ENCODE measurements around the gene TEX22.
A peak's percentile ranks its signal among the peaks of the same experiment; 100 is the strongest.

TEX22 gene

DNA sequence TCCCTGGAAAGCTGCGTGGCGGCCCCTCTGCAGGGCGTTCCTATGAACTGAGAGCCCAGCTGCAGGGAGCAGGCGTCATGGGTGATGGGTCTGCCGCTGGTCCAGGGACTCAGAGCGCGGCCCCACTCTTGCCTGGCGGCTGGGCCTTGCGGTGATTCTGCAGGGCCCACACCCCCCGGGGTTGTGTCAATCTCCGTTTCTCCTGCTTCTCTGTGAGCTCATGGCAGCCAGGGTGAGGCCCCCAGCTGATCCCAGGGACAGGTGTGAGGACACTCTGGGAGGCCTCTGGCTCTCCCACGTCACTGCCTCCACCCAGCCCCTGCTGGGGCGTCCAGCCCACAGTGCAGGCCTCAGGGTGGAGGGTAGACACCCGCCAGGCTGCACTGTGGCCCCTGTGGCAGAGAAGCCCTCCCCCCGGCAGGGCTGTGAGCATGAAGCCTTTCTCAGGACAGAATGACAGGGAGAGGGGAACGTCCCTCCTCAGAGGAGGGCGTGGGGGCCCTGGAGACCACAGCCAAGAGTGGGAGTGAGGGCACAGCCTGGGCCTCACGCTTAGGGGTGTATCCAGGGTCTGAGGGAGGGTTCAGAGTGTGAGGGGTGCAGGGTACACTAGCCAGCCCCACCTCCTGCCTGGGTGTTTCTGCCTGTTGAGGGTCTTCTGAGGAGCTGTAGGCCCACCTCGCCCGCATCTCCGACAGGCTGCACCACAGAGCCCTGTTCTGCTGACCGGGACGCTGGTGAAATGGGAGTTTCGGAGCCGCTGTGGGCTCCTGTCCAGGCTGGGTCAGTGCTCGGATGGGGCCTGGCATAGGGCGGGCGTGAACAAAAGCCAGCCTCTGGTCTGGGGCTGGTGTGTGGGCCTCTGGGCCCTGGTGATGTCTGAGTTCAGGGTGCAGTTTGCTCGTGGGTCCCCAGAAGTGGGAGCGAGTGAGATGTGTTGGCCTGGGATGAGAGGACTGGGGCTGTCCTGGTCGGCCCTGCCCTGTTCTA, 49.6 kb downstream of the TEX22 start:
- ChIA-PET POLR2A (no interaction called here), CTCF (interaction anchor here (1.0 to 1.4 kb wide), 6 partner anchors 9 to 147 kb away, joined by 3 to 6 read pairs (median 4); partner anchors contain the start of gene BRF1)
- DNase-seq (ENCODE audit: extremely low spot score): no peak
- TF ChIP-seq LEF1 (IDR thresholded peaks at IDR 0.05; ENCODE audit: borderline replicate concordance) (no peak), ZNF384 (IDR thresholded peaks at IDR 0.05) (no peak), HDGF (IDR thresholded peaks at IDR 0.05; ENCODE audit: borderline replicate concordance) (no peak), SP1 (IDR thresholded peaks at IDR 0.05) (no peak), CTBP1 (IDR thresholded peaks at IDR 0.05; ENCODE audit: borderline replicate concordance) (no peak), SUZ12 (IDR thresholded peaks at IDR 0.05) (no peak)

DNA sequence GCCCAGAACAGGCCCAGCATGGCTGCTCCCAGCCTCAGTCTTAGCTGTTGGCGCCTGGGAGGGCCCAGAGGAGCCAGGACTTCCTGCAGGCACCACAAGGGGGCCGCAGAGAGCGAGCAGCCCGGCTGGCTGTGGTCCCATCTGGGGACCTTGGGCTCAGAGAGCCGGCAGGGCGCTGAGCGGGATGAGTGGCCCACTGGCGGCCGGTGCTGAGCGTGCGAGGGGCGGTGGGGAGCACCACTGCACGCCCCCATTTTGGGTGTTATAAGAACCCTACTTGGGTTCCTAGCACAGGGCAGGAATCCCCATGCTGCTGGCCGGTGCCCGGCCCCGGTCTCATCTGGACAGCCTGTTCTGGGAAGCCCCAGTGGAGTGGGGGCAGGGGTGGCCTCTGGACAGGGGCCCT, 50.4 kb downstream of the TEX22 start:
- peak; percentile 84 for DNase-seq (ENCODE audit: extremely low spot score)
- POLR2A ChIA-PET: no interaction called here
- TF ChIP-seq TARDBP (IDR thresholded peaks at IDR 0.05) (no peak), L3MBTL2 (conservative IDR thresholded peaks at IDR 0.05) (no peak), ARNT (IDR thresholded peaks at IDR 0.05) (no peak), FOXK2 (IDR thresholded peaks at IDR 0.05) (no peak), ELF4 (IDR thresholded peaks at IDR 0.05) (no peak), SUZ12 (IDR thresholded peaks at IDR 0.05) (no peak), SP1 (IDR thresholded peaks at IDR 0.05) (no peak), FOXM1 (IDR thresholded peaks at IDR 0.05; ENCODE audit: borderline replicate concordance) (no peak), FOXA1 (IDR thresholded peaks at IDR 0.05) (no peak), BHLHE40 (IDR thresholded peaks at IDR 0.05; ENCODE audit: borderline replicate concordance) (no peak), HDGF (IDR thresholded peaks at IDR 0.05; ENCODE audit: borderline replicate concordance) (no peak), ZNF384 (IDR thresholded peaks at IDR 0.05) (no peak), LEF1 (IDR thresholded peaks at IDR 0.05; ENCODE audit: borderline replicate concordance) (no peak), CTBP1 (IDR thresholded peaks at IDR 0.05; ENCODE audit: borderline replicate concordance) (no peak), NFRKB (IDR thresholded peaks at IDR 0.05) (no peak)
- TF ChIP-seq, protein P1, sequence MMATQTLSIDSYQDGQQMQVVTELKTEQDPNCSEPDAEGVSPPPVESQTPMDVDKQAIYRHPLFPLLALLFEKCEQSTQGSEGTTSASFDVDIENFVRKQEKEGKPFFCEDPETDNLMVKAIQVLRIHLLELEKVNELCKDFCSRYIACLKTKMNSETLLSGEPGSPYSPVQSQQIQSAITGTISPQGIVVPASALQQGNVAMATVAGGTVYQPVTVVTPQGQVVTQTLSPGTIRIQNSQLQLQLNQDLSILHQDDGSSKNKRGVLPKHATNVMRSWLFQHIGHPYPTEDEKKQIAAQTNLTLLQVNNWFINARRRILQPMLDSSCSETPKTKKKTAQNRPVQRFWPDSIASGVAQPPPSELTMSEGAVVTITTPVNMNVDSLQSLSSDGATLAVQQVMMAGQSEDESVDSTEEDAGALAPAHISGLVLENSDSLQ (IDR thresholded peaks at IDR 0.05): no peak
- CTCF ChIA-PET: interaction anchor here (1.0 to 1.4 kb wide), 6 partner anchors 8 to 147 kb away, joined by 3 to 6 read pairs (median 4); partner anchors contain the start of gene BRF1

DNA sequence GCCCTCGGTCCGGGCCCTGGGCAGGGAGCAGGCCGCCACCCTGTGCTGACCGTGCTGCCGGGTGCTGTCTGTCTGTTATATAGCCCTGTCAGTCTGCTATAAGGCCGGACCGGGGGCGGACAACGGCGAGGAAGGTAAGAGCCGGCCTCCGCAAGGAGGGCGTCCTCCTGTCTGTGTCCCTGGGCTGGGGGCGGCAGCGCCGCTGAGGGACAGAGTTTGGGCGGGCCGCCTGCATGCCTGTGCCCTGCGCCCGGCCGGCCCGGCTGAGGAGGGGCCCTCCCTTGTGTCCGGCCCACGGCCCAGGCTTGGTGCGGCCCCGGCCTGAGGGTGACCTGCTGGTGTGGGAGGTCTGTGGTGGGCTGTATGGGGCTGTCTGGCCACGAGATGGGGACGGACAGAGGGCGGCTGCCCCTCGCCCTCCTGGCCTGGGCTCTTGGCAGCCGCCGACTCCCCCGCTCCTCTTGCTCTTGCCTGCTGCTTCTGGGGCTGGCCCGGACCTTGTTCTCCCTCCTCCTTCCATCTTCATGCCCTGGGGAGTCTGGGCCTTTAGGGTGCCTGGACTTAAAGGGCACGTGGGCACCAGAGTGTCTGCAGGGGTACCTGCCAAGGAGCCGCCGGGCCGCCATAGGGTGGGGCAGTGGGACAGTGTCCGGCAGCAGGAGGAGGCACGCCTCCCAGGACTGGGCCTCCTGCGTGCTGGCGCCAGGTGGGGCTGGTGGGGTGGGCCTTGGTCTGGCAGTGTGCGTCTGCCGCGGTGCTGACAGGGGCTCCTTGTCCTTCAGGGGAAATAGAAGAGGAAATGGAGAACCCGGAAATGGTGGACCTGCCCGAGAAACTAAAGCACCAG, 51.2 kb downstream of the TEX22 start:
- DNase-seq (ENCODE audit: extremely low spot score): no peak

DNA sequence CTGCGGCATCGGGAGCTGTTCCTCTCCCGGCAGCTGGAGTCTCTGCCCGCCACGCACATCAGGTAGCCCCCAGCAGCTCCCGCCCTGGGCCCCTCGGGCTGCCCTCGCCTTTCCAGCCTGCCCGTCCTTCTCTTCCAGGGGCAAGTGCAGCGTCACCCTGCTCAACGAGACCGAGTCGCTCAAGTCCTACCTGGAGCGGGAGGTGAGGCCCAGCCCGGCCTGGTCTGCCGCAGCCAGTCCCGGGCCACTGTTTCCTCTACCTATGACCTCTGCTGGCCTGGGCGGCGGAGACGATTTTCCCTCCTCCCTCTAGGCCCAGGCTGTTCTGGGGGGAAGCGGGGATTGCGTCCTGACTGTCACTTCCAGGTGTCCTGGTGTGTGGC, 51.8 kb downstream of the TEX22 start:
- ChIA-PET CTCF (no interaction called here), POLR2A (no interaction called here)
- TF ChIP-seq CTBP1 (IDR thresholded peaks at IDR 0.05; ENCODE audit: borderline replicate concordance) (no peak), FOXA1 (IDR thresholded peaks at IDR 0.05) (no peak), BHLHE40 (IDR thresholded peaks at IDR 0.05; ENCODE audit: borderline replicate concordance) (no peak), FOXK2 (IDR thresholded peaks at IDR 0.05) (no peak), ARNT (IDR thresholded peaks at IDR 0.05) (no peak), NFRKB (IDR thresholded peaks at IDR 0.05) (no peak), FOXM1 (IDR thresholded peaks at IDR 0.05; ENCODE audit: borderline replicate concordance) (no peak), L3MBTL2 (conservative IDR thresholded peaks at IDR 0.05) (no peak)
- no peak for DNase-seq (ENCODE audit: extremely low spot score)

More for the DNA sequence above, 51.2 kb downstream of the TEX22 start:
- ChIA-PET POLR2A (no interaction called here), CTCF (no interaction called here)
- TF ChIP-seq SP1 (IDR thresholded peaks at IDR 0.05) (no peak), FOXK2 (IDR thresholded peaks at IDR 0.05) (no peak), ZNF384 (IDR thresholded peaks at IDR 0.05) (no peak), LEF1 (IDR thresholded peaks at IDR 0.05; ENCODE audit: borderline replicate concordance) (no peak), HDGF (IDR thresholded peaks at IDR 0.05; ENCODE audit: borderline replicate concordance) (no peak), FOXA1 (IDR thresholded peaks at IDR 0.05) (no peak), L3MBTL2 (conservative IDR thresholded peaks at IDR 0.05) (no peak), TARDBP (IDR thresholded peaks at IDR 0.05) (no peak), ARNT (IDR thresholded peaks at IDR 0.05) (no peak), SUZ12 (IDR thresholded peaks at IDR 0.05) (no peak), NFRKB (IDR thresholded peaks at IDR 0.05) (no peak), ELF4 (IDR thresholded peaks at IDR 0.05) (no peak), CTBP1 (IDR thresholded peaks at IDR 0.05; ENCODE audit: borderline replicate concordance) (no peak), FOXM1 (IDR thresholded peaks at IDR 0.05; ENCODE audit: borderline replicate concordance) (no peak), BHLHE40 (IDR thresholded peaks at IDR 0.05; ENCODE audit: borderline replicate concordance) (no peak)
- TF ChIP-seq, protein P1 (IDR thresholded peaks at IDR 0.05): no peak

DNA sequence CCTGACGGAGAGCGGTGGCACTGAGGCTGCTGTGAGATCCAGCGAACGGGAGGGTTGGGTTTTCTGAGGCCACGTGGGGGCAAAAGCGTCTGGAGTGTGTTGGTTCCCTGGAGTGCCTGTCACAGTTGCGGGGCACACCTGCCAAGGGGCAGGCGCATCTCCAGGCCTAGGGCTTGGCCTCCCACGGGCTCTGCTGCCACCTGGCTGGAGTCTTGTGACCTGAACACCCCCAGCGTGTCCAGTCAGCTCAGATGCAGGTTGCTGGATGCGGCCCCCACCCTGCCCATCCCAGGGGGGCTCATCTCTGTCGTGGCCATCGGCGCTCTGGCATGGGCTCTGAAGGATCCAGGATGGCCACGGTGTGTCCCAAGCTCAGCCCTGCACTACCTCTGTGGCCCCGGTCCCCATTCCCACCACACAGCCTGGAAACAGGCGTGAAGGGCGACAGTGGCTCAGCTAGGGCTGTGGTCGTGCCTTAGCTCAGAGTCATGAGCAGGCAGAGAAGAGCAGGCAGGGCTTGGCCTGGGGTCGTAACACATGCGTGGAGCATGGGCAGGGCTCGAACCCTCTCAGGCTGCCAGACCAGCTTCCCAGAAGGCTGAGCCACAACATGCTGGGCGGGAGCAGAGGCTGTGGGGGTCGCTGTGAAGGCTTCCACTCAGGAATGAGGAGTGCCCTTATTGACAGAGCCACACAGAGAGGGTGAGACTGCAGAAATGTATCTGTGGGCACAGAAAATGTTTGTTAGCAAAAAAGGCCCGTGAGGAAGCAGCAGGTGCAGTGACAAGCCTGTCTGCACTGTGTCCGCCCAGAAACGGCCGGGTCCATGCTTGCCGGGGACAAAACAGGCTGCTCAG, 52.8 kb downstream of the TEX22 start:
- TF ChIP-seq FOXM1 (IDR thresholded peaks at IDR 0.05; ENCODE audit: borderline replicate concordance) (no peak), NFRKB (IDR thresholded peaks at IDR 0.05) (no peak), ARNT (IDR thresholded peaks at IDR 0.05) (no peak), ZNF384 (IDR thresholded peaks at IDR 0.05) (no peak), FOXA1 (IDR thresholded peaks at IDR 0.05) (no peak), HDGF (IDR thresholded peaks at IDR 0.05; ENCODE audit: borderline replicate concordance) (no peak), CTBP1 (IDR thresholded peaks at IDR 0.05; ENCODE audit: borderline replicate concordance) (no peak), ELF4 (IDR thresholded peaks at IDR 0.05) (no peak)
- TF ChIP-seq, protein P1 (IDR thresholded peaks at IDR 0.05): no peak
- ChIA-PET CTCF (no interaction called here), POLR2A (no interaction called here)
- DNase-seq (ENCODE audit: extremely low spot score): no peak
